Peyer's patch (tissue), 4 donors: Measurements from ENCODE around the gene ZBTB8A. TPM values are rescaled to one million over a fixed set of nuclear protein-coding genes. Genes with fewer than 3 reads are reported as not detected.

Experiments used
- DNase-seq, 3 donors: peaks; one replicate each; pipeline ENCODE4 v3.0.0-alpha.2; 2017 to 2019
- H3K27ac ChIP-seq, 4 donors: fragments of 200-600 bp; sonication (generic); one replicate each; pipeline ENCODE4 v1.5.1; 2016 to 2019
- H3K27me3 ChIP-seq, 2 donors: fragments of 200-600 bp; sonication (generic); one replicate each; pipeline ENCODE4 v1.5.1; 2019
- H3K36me3 ChIP-seq, 3 donors: fragments of 200-600 bp; sonication (generic); one replicate each; pipeline ENCODE4 v1.5.1; 2016 to 2019
- H3K4me1 ChIP-seq, 4 donors: fragments of 200-600 bp; sonication (generic); one replicate each; pipeline ENCODE4 v1.5.1; 2016 to 2019
- H3K4me3 ChIP-seq, 4 donors: fragments of 200-600 bp; sonication (generic); 1 replicate in 3 of 4; 2 replicates in 1 of 4; pipeline ENCODE4 v1.5.1; 2016 to 2019; ENCODE audit warnings: mild to moderate bottlenecking in 1 of 4
- H3K9me3 ChIP-seq, 4 donors: fragments of 200-600 bp; sonication (generic); one replicate each; pipeline ENCODE4 v1.5.1; 2016 to 2019; ENCODE audit warnings: mild to moderate bottlenecking in 1 of 4
- CTCF ChIP-seq, 6 experiments: fragments of 450-650 bp in 4 of 6; fragments of 200-600 bp in 2 of 6; sonication (generic) in 1 of 6; IDR thresholded peaks; one replicate each; pipeline ENCODE4 v1.5.1; 2017 to 2019; ENCODE audit warnings: antibody characterized with exemption in 6 of 6, mild to moderate bottlenecking in 3 of 6, moderate library complexity in 1 of 6
- POLR2A ChIP-seq, 2 donors: fragments of 450-650 bp; IDR thresholded peaks; one replicate each; pipeline ENCODE4 v1.5.1; 2017; ENCODE audit warnings: antibody characterized with exemption in 2 of 2, mild to moderate bottlenecking in 2 of 2, moderate library complexity in 2 of 2
- total RNA-seq, 4 donors: library from RNA; depleted of rRNA; stranded (reverse); fragments of >200 nt; gene quantifications; one replicate each; pipeline ENCODE4 v1.1.0, GENCODE V29; 2016

ZBTB8A gene
- total RNA-seq, 4 donors from 2014 or later = 2.3 to 5.8 (median 4.7) TPM

GRCh38 chr1:32539584-32540571 lies 651 bp downstream of the ZBTB8A start:
- Histone ChIP-seq H3K27me3 (no peaks in the 10 kb centered on the region), H3K4me3 (peak overlapping the region; percentile 33 to 84 (median 58)), H3K9me3 (no peaks in the 10 kb centered on the region), H3K36me3 (no peaks in the 10 kb centered on the region), H3K4me1 (peaks cover 0 to 8% (median 0%) of the 10 kb centered on the region in 4 donors), H3K27ac (peak overlapping the region in 3 of 4 donors; percentile 48 to 82 (median 74))
- TF ChIP-seq POLR2A (IDR thresholded peaks at IDR 0.05) (no peak), CTCF (IDR thresholded peaks at IDR 0.05) (peak in 3 of 6 experiments; percentile 12 to 24 (median 14))
- DNase-seq = peak in 2 of 3 donors; percentile 45 to 64

- Histone ChIP-seq H3K4me1 (peaks cover 0 to 8% (median 0%) of the 10 kb centered on the region in 4 donors), H3K36me3 (no peaks in the 10 kb centered on the region), H3K27ac (no peak overlapping the region), H3K4me3 (peak overlapping the region in 2 of 4 donors; percentile 67 to 84), H3K9me3 (no peaks in the 10 kb centered on the region), H3K27me3 (no peaks in the 10 kb centered on the region)
- no peak for DNase-seq
- TF ChIP-seq POLR2A (IDR thresholded peaks at IDR 0.05) (no peak), CTCF (IDR thresholded peaks at IDR 0.05) (no peak)
Measured at GRCh38 chr1:32540605-32541004, 1.4 kb downstream of the ZBTB8A start.

GRCh38 chr1:32541064-32541566 lies 1.9 kb downstream of the ZBTB8A start:
- H3K36me3 ChIP-seq = no peaks in the 10 kb centered on the region
- TF ChIP-seq CTCF (IDR thresholded peaks at IDR 0.05) (no peak), POLR2A (IDR thresholded peaks at IDR 0.05) (no peak)

GRCh38 chr1:32546611-32547010 lies 7.4 kb downstream of the ZBTB8A start:
- Histone ChIP-seq H3K27me3 (no peaks in the 10 kb centered on the region), H3K4me3 (no peak overlapping the region), H3K4me1 (no peaks in the 10 kb centered on the region), H3K36me3 (no peaks in the 10 kb centered on the region), H3K9me3 (no peaks in the 10 kb centered on the region), H3K27ac (no peak overlapping the region)
- DNase-seq = no peak
- TF ChIP-seq POLR2A (IDR thresholded peaks at IDR 0.05) (no peak), CTCF (IDR thresholded peaks at IDR 0.05) (no peak)

More at GRCh38 chr1:32541064-32541566, 1.9 kb downstream of the ZBTB8A start:
- H3K27ac ChIP-seq = no peak overlapping the region
- H3K27me3 ChIP-seq = no peaks in the 10 kb centered on the region
- H3K9me3 ChIP-seq = no peaks in the 10 kb centered on the region
- peaks cover 0 to 8% (median 0%) of the 10 kb centered on the region in 4 donors for H3K4me1 ChIP-seq
- no peak for DNase-seq
- no peak overlapping the region for H3K4me3 ChIP-seq

GRCh38 chr1:32549616-32550015 lies 10.4 kb downstream of the ZBTB8A start:
- peaks cover 0 to 2% (median 0%) of the 10 kb centered on the region in 3 donors for H3K36me3 ChIP-seq
- no peak for TF ChIP-seq POLR2A (IDR thresholded peaks at IDR 0.05)
- TF ChIP-seq CTCF (IDR thresholded peaks at IDR 0.05) = no peak
- no peaks in the 10 kb centered on the region for H3K27me3 ChIP-seq
- no peaks in the 10 kb centered on the region for H3K4me1 ChIP-seq
- H3K4me3 ChIP-seq = no peak overlapping the region
- H3K27ac ChIP-seq = no peak overlapping the region
- H3K9me3 ChIP-seq = no peaks in the 10 kb centered on the region
- no peak for DNase-seq
